ENCODE measurements around the gene GOLGA6L2.
"Not testable (repeated sequence)": the region's sequence is repeated elsewhere in the genome, so short reads cannot be mapped to it uniquely, and the experiment has no call there.

GOLGA6L2 gene

GRCh38 chr15:23447107-23447500 is at the start of gene GOLGA6L2:
Gene GOLGA6L2, minus strand, starts transcription at chr15:23447243. Its CDS starts 62 bp downstream, at chr15:23447181.
- no peak for DNase-seq

- no peak for DNase-seq
Measured at GRCh38 chr15:23484870-23485269, 37.8 kb upstream of the GOLGA6L2 start.

- no peak for DNase-seq
Measured at GRCh38 chr15:23483821-23484299, 36.8 kb upstream of the GOLGA6L2 start.

GRCh38 chr15:23482764-23483489 is 35.9 kb upstream of the GOLGA6L2 start:
- no peak for DNase-seq

- DNase-seq: no peak
Measured at GRCh38 chr15:23482228-23482627, 35.2 kb upstream of the GOLGA6L2 start.

- DNase-seq: no peak
Measured at GRCh38 chr15:23477920-23478319, 30.9 kb upstream of the GOLGA6L2 start.

GRCh38 chr15:23472678-23473077 is 25.6 kb upstream of the GOLGA6L2 start:
- DNase-seq: no peak

GRCh38 chr15:23472033-23472432 is 25.0 kb upstream of the GOLGA6L2 start:
- DNase-seq: no peak

- no peak for DNase-seq
Measured at GRCh38 chr15:23467110-23467600, 20.1 kb upstream of the GOLGA6L2 start.

- no peak for DNase-seq
Measured at GRCh38 chr15:23457890-23458289, 10.8 kb upstream of the GOLGA6L2 start.

- DNase-seq: no peak
Measured at GRCh38 chr15:23446215-23447106, 582 bp downstream of the GOLGA6L2 start.

GRCh38 chr15:23444269-23444668 is 2.8 kb downstream of the GOLGA6L2 start:
- DNase-seq: no peak

GRCh38 chr15:23441204-23441603 is 5.8 kb downstream of the GOLGA6L2 start:
- no peak for DNase-seq

GRCh38 chr15:23440596-23440995 is 6.4 kb downstream of the GOLGA6L2 start:
- no peak for DNase-seq

- no peak for DNase-seq
Measured at GRCh38 chr15:23439513-23439912, 7.5 kb downstream of the GOLGA6L2 start.

GRCh38 chr15:23438816-23439466 is 8.1 kb downstream of the GOLGA6L2 start:
- DNase-seq: no peak

GRCh38 chr15:23437673-23438072 is 9.4 kb downstream of the GOLGA6L2 start:
- DNase-seq: no peak

- DNase-seq: no peak
Measured at GRCh38 chr15:23437146-23437545, 9.9 kb downstream of the GOLGA6L2 start.

- no peak for DNase-seq
Measured at GRCh38 chr15:23436421-23436820, 10.6 kb downstream of the GOLGA6L2 start.

GRCh38 chr15:23434699-23435098 is 12.3 kb downstream of the GOLGA6L2 start:
- DNase-seq: not testable (repeated sequence)

GRCh38 chr15:23425327-23425726 is 21.7 kb downstream of the GOLGA6L2 start:
- not testable (repeated sequence) for DNase-seq

- no peak for DNase-seq
Measured at GRCh38 chr15:23424111-23424904, 22.7 kb downstream of the GOLGA6L2 start.
